Posterior vena cava (tissue), 2 donors: ENCODE data around the gene C19orf12. TPM values are rescaled to one million over a fixed set of nuclear protein-coding genes. Genes with fewer than 3 reads are reported as not detected.

ENCODE experiments used
- DNase-seq: peaks from one replicate; pipeline ENCODE4 v3.0.0-alpha.2; 2020; ENCODE audit warnings: low spot score
- intact Hi-C, 2 donors: fragments of 100-400 bp; cut with DNase I; formaldehyde crosslinking; loops; one replicate each; pipeline versions ENCODE4 v1.14.1 to v1.14.2; 2022 to 2023
- total RNA-seq, 2 donors: library from RNA; stranded (reverse); fragmentation: NEBNext Ultra II Directional; extraction: Animal tissue kit (Norgen Biotek cat#: 25700); gene quantifications; one replicate each; pipeline ENCODE4 v1.2.1, GENCODE V29; 2021
- donor health status: DM: yes; HTN: yes; CAD: no.
- donor health status: DM: yes; HTN: yes; CAD: no.

C19orf12 gene
- total RNA-seq, 2 donors from 2014 or later, result 26.7 to 29.8 TPM

DNA sequence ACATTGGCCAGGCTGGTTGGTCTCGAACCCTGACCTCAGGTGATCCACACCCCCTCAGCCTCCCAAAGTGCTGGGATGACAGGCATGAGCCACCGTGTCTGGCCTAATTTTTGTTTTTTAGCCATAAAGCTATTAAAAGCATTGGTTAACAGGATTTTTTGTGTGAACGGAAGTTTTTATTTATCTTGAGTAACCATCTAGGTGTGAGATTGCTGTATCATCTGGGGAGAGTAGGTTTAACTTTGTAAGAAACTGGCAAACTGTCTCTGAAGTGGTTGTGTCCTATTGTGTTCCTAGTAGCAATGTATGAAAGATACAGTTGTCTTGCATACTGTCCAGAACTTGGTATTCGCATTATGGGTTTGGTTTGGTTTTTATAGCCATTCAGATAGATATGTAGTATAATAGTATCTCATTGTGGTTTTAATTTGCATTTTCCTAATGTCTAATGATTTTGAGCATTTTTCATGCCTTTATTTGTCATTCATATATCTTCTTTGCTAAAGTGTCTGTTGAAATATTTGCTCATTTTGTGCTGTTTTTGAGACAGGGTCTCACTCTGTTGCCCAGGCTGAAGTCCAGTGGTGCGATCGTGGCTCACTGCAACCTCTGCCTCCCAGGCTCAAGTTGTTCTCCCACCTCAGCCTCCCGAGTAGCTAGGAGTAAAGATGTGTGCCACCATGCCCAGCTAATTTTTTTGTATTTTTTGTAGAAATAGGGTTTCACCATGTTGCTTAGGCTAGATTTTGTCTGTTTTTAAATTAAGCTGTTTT, 63.3 kb downstream of the C19orf12 start:
- intact Hi-C loops, result no loop called here
- DNase-seq, result no peak

GRCh38 chr19:29650772-29651387, 64.2 kb downstream of the C19orf12 start:
- no peak for DNase-seq
- intact Hi-C loops, result no loop called here

Other genes with a start within 250 kb of the C19orf12 start
- not detected for gene VSTM2B, start 189.3 kb downstream of the C19orf12 start, total RNA-seq
- 10 to 100 TPM; 41.4 to 49.1 TPM for gene POP4, start 109.0 kb downstream of the C19orf12 start, total RNA-seq
- 10 to 100 TPM; 20.7 to 21.0 TPM for gene PLEKHF1, start 49.8 kb downstream of the C19orf12 start, total RNA-seq
- 1 to 10 TPM in 1 of 2 donors, under 1 TPM in 1; 0.71 to 1.0 TPM for gene CCNE1, start 96.7 kb upstream of the C19orf12 start, total RNA-seq
- 10 to 100 TPM; 43.1 to 51.1 TPM for gene URI1, start 227.0 kb upstream of the C19orf12 start, total RNA-seq